Right lobe of liver (tissue), 4 donors: ENCODE data around the gene TSPAN31.
A peak's percentile ranks its signal among the peaks of the same experiment; 100 is the strongest.

ENCODE experiments used
- CTCF ChIP-seq, 4 donors: fragments of 200-600 bp in 3 of 4; fragments of 450-650 bp in 1 of 4; IDR thresholded peaks; one replicate each; pipeline versions ENCODE4 v1.5.1 to v1.8.0; 2016 to 2022; ENCODE audit warnings: antibody characterized with exemption in 4 of 4, mild to moderate bottlenecking in 2 of 4
- POLR2A ChIP-seq: fragments of 450-650 bp; IDR thresholded peaks from one replicate; pipeline ENCODE4 v1.6.1; 2017; ENCODE audit warnings: antibody characterized with exemption, mild to moderate bottlenecking
- donor health status: DM: no; HTN: no; CAD: no.
- donor health status: DM: no; HTN: no; CAD: no.
- donor health status: DM: no; HTN: yes; CAD: no.

- TF ChIP-seq CTCF (IDR thresholded peaks at IDR 0.05) (peak in 2 of 4 donors; percentile 17 to 31), POLR2A (no peak)
These were observed 7.1 kb upstream of the TSPAN31 start for GRCh38 chr12:57737467-57738460.
